Trophoblast cell (in vitro differentiated cells and primary cell): ENCODE data around the gene MYL11.
"Not testable (repeated sequence)": the region's sequence is repeated elsewhere in the genome, so short reads cannot be mapped to it uniquely, and the experiment has no call there.

ENCODE experiments used
- DNase-seq, 2 donors: peaks; one replicate each; pipeline ENCODE4 v3.0.0-alpha.2; 2016
- H2AFZ ChIP-seq: 2 replicates; pipeline ENCODE4 v1.6.1; 2013; ENCODE audit warnings: low read length, moderate library complexity, mild to moderate bottlenecking; ENCODE audit not compliant: insufficient read depth, poor library complexity
- H2AK5ac ChIP-seq: 2 replicates; pipeline ENCODE4 v1.6.1; 2013; ENCODE audit warnings: mild to moderate bottlenecking, low read length
- H2BK120ac ChIP-seq: 2 replicates; pipeline ENCODE4 v1.6.1; 2013; ENCODE audit warnings: low read length, mild to moderate bottlenecking, moderate library complexity; ENCODE audit not compliant: insufficient read depth, poor library complexity
- H2BK12ac ChIP-seq: 2 replicates; pipeline ENCODE4 v1.6.1; 2013; ENCODE audit warnings: mild to moderate bottlenecking, low read length, moderate library complexity
- H2BK5ac ChIP-seq: 2 replicates; pipeline ENCODE4 v1.6.1; 2013; ENCODE audit warnings: low read length, low read depth, moderate library complexity, mild to moderate bottlenecking; ENCODE audit not compliant: poor library complexity
- H3K14ac ChIP-seq: 2 replicates; pipeline ENCODE4 v1.6.1; 2013; ENCODE audit warnings: mild to moderate bottlenecking, low read length
- H3K18ac ChIP-seq: 2 replicates; pipeline ENCODE4 v1.6.1; 2013; ENCODE audit warnings: mild to moderate bottlenecking, low read length
- H3K23ac ChIP-seq: 2 replicates; pipeline ENCODE4 v1.6.1; 2013; ENCODE audit warnings: low read length
- H3K27ac ChIP-seq: 2 replicates; pipeline ENCODE4 v1.5.1; 2013; ENCODE audit warnings: low read depth, mild to moderate bottlenecking, inconsistent platforms, low read length, moderate library complexity
- H3K27me3 ChIP-seq: 2 replicates; pipeline ENCODE4 v1.6.1; 2013; ENCODE audit warnings: inconsistent platforms, mild to moderate bottlenecking, low read length, moderate library complexity; ENCODE audit not compliant: insufficient read depth
- H3K36me3 ChIP-seq, 2 experiments: 1 replicate in 1 of 2; 2 replicates in 1 of 2; pipeline ENCODE4 v1.6.1; 2013; ENCODE audit warnings: low read length in 2 of 2, mild to moderate bottlenecking in 2 of 2, moderate library complexity in 1 of 2; ENCODE audit not compliant: insufficient read depth in 2 of 2, control insufficient read depth in 1 of 2
- H3K4ac ChIP-seq: 2 replicates; pipeline ENCODE4 v1.6.1; 2013; ENCODE audit warnings: low read depth, mild to moderate bottlenecking, low read length, moderate library complexity
- H3K4me1 ChIP-seq, 2 experiments: 1 replicate in 1 of 2; 2 replicates in 1 of 2; pipeline ENCODE4 v1.6.1; 2013; ENCODE audit warnings: low read length in 2 of 2, mild to moderate bottlenecking in 2 of 2, moderate library complexity in 1 of 2; ENCODE audit not compliant: insufficient read depth in 2 of 2, control insufficient read depth in 1 of 2
- H3K4me2 ChIP-seq: 2 replicates; pipeline ENCODE4 v1.6.1; 2013; ENCODE audit warnings: inconsistent platforms, mild to moderate bottlenecking, low read length, moderate library complexity
- H3K4me3 ChIP-seq: 2 replicates; pipeline ENCODE4 v1.5.1; 2013; ENCODE audit warnings: mild to moderate bottlenecking, low read depth, low read length, inconsistent platforms
- H3K79me1 ChIP-seq: one replicate; pipeline ENCODE4 v1.6.1; 2013; ENCODE audit warnings: low read length
- H3K79me2 ChIP-seq: 2 replicates; pipeline ENCODE4 v1.6.1; 2013; ENCODE audit warnings: low read length, mild to moderate bottlenecking; ENCODE audit not compliant: control insufficient read depth, insufficient read depth, poor library complexity
- H3K9ac ChIP-seq: 2 replicates; pipeline ENCODE4 v1.6.1; 2013; ENCODE audit warnings: mild to moderate bottlenecking, low read length
- H3K9me3 ChIP-seq: 2 replicates; pipeline ENCODE4 v1.6.1; 2013; ENCODE audit warnings: low read depth, mild to moderate bottlenecking, control low read depth, inconsistent platforms, low read length; ENCODE audit not compliant: insufficient read depth
- H4K12ac ChIP-seq: 2 replicates; pipeline ENCODE4 v1.6.1; 2013; ENCODE audit warnings: low read depth, mild to moderate bottlenecking, low read length, moderate library complexity
- H4K8ac ChIP-seq: 2 replicates; pipeline ENCODE4 v1.6.1; 2013; ENCODE audit warnings: low read depth, mild to moderate bottlenecking, low read length, moderate library complexity
- H4K91ac ChIP-seq: one replicate; pipeline ENCODE4 v1.6.1; 2013; ENCODE audit warnings: low read depth, mild to moderate bottlenecking, low read length, moderate library complexity
- WGBS: extraction: QIAGEN DNeasy Blood & Tissue Kit; methylation state at CpG from one replicate; pipeline ENCODE4 v1.1.7; 2013; ENCODE audit warnings: missing lambda C conversion rate; ENCODE audit not compliant: insufficient read length, insufficient coverage; ENCODE audit errors: extremely low coverage; 5-methylcytosine and 5-hydroxymethylcytosine counted together

MYL11 gene

DNA sequence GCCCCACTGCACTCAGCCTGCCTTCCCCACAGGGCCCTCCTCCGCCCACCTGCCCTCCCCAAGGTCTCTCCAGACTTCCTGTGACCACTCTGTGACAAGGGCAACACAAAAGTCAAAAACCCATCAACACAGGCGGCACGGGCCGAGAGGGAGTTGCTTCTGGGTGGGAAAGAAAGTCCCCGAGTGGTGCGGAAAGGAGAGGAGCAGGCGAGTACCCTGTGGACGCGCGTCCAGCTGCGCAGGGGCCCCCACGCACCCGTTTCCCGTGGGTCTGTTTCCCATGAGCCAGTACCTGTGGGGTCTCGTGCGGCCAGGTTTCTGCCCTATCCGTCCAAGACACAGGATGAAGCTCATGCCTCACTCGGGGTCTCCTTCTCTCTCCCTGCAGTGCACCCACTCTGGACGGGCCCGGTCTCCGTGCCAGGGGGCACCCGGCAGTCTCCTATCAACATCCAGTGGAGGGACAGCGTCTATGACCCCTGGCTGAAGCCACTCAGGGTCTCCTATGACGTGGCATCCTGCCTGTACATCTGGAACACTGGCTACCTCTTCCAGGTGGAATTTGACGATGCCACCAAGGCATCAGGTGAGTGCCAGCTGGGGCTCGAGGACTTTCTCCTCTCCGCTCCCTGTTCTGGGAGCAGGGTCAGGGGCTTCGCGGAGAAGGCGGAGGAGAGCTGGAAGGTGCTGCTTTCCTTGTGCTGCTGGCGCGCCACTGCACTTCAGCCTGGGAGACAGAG is 31.7 kb upstream of the MYL11 start:
- H3K79me1 ChIP-seq = no peaks in the 10 kb centered on the region
- no peak overlapping the region for H3K9ac ChIP-seq
- H3K4me3 ChIP-seq = no peak overlapping the region
- no peak overlapping the region for H2AFZ ChIP-seq
- no peaks in the 10 kb centered on the region for H3K27me3 ChIP-seq
- no peak overlapping the region for H2AK5ac ChIP-seq
- no peak overlapping the region for H3K4ac ChIP-seq
- no peak overlapping the region for H2BK120ac ChIP-seq
- H2BK12ac ChIP-seq = no peak overlapping the region
- no peak for DNase-seq
- no peaks in the 10 kb centered on the region for H3K79me2 ChIP-seq
- H4K8ac ChIP-seq = no peak overlapping the region
- H3K23ac ChIP-seq = no peak overlapping the region
- WGBS = no CpG with 5 or more reads among the region's 32 CpGs
- H3K4me1 ChIP-seq = no peaks in the 10 kb centered on the region
- no peaks in the 10 kb centered on the region for H3K9me3 ChIP-seq
- no peak overlapping the region for H4K91ac ChIP-seq
- H3K27ac ChIP-seq = no peak overlapping the region
- H3K4me2 ChIP-seq = no peak overlapping the region
- H3K14ac ChIP-seq = no peak overlapping the region
- no peak overlapping the region for H3K18ac ChIP-seq
- peak overlapping the region; percentile 25 for H4K12ac ChIP-seq
- H2BK5ac ChIP-seq = no peak overlapping the region
- no peaks in the 10 kb centered on the region for H3K36me3 ChIP-seq

DNA sequence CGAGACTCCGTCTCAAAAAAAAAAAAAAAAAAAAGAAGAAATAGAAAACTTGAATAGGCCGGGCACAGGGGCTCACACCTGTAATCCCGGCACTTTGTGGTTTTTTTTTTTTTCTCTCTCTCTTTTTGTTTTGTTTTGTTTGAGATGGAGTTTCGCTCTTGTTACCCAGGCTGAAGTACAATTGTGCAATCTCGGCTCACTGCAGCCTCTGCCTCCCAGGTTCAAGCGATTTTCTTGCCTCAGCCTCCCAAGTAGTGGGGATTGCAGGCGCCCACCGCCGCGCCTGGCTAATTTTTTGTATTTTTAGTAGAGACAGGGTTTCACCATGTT is 31.1 kb upstream of the MYL11 start:
- not testable (repeated sequence) for H4K12ac ChIP-seq, H3K4me3 ChIP-seq, H2AK5ac ChIP-seq, H3K14ac ChIP-seq, H3K4ac ChIP-seq, H3K79me1 ChIP-seq, H2BK120ac ChIP-seq, H4K91ac ChIP-seq, H3K4me2 ChIP-seq, H3K36me3 ChIP-seq, H3K27ac ChIP-seq, H2BK5ac ChIP-seq, H4K8ac ChIP-seq, H3K27me3 ChIP-seq, H3K23ac ChIP-seq, H3K18ac ChIP-seq, H2BK12ac ChIP-seq, H2AFZ ChIP-seq, DNase-seq, H3K9ac ChIP-seq, H3K4me1 ChIP-seq, H3K9me3 ChIP-seq, H3K79me2 ChIP-seq
- no CpG with 5 or more reads among the region's 11 CpGs for WGBS

DNA sequence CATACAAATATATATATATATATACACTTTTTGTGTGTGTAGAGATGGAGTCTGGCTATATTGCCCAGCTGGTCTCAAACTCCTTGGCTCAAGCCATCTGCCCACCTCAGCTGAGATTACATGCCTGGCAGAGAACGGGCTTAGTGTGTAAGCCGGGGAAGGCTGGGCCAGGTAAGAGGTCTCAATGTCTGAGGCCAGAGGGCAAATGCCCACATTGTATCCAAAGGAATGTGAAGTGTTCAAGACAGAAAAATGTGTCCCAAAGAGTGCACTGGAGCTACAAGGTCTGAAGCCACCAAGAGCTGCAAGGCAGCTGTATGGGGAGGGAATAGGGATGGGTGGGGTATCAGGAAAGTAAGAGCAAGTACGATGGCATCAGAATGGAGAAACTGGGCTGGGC is 28.3 kb upstream of the MYL11 start:
- no peak overlapping the region for H3K23ac ChIP-seq
- H3K9ac ChIP-seq = no peak overlapping the region
- H4K91ac ChIP-seq = no peak overlapping the region
- no peak overlapping the region for H4K8ac ChIP-seq
- no peak overlapping the region for H2BK5ac ChIP-seq
- H3K27ac ChIP-seq = no peak overlapping the region
- no peak overlapping the region for H3K14ac ChIP-seq
- no peaks in the 10 kb centered on the region for H3K79me1 ChIP-seq
- no peaks in the 10 kb centered on the region for H3K27me3 ChIP-seq
- no peaks in the 10 kb centered on the region for H3K4me1 ChIP-seq
- no peak overlapping the region for H2BK120ac ChIP-seq
- H3K9me3 ChIP-seq = no peaks in the 10 kb centered on the region
- no peak overlapping the region for H3K18ac ChIP-seq
- no peak overlapping the region for H3K4ac ChIP-seq
- no peak overlapping the region for H4K12ac ChIP-seq
- H3K4me3 ChIP-seq = no peak overlapping the region
- no peak overlapping the region for H2BK12ac ChIP-seq
- peak; percentile 47 to 83 for DNase-seq
- H3K4me2 ChIP-seq = no peak overlapping the region
- peaks cover 11 to 13% of the 10 kb centered on the region in 2 experiments for H3K36me3 ChIP-seq
- no CpG with 5 or more reads among the region's 3 CpGs for WGBS
- H2AFZ ChIP-seq = no peak overlapping the region
- H3K79me2 ChIP-seq = no peaks in the 10 kb centered on the region
- H2AK5ac ChIP-seq = no peak overlapping the region

DNA sequence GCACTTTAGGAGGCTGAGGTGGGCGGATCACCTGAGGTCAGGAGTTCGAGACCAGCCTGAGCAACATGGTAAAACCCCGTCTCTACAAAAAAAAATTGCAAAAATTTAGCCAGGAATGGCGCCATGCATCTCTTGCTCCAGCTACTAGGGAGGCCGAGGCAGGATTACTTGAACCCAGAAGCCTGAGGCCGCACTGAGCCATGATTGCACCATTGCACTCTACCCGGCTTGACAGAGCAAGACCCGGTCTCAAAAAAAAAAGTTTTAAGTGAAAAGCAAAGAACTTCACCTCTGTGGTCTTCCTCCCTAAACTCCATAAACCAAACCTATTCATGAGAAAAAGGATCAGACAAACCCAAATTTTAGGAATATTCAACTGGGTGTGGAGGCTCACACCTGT is 26.5 kb upstream of the MYL11 start:
- Histone ChIP-seq H3K23ac (no peak overlapping the region), H4K12ac (no peak overlapping the region)

More for the DNA sequence above, 26.5 kb upstream of the MYL11 start:
- Histone ChIP-seq H3K4me3 (no peak overlapping the region), H3K18ac (no peak overlapping the region), H3K9me3 (no peaks in the 10 kb centered on the region), H4K91ac (no peak overlapping the region), H3K4me2 (no peak overlapping the region), H2AK5ac (no peak overlapping the region), H2BK5ac (no peak overlapping the region), H3K79me1 (no peaks in the 10 kb centered on the region), H2BK120ac (no peak overlapping the region), H2BK12ac (no peak overlapping the region), H3K9ac (no peak overlapping the region), H2AFZ (no peak overlapping the region), H4K8ac (no peak overlapping the region), H3K27me3 (no peaks in the 10 kb centered on the region), H3K79me2 (no peaks in the 10 kb centered on the region), H3K4ac (no peak overlapping the region), H3K4me1 (no peaks in the 10 kb centered on the region), H3K14ac (no peak overlapping the region), H3K36me3 (peaks cover 30 to 31% of the 10 kb centered on the region in 2 experiments), H3K27ac (no peak overlapping the region)
- no CpG with 5 or more reads among the region's 8 CpGs for WGBS
- DNase-seq = no peak
